Upper lobe of left lung (tissue), 6 donors: ENCODE results near the gene COG5. TPM values are rescaled to one million over a fixed set of nuclear protein-coding genes. Genes with fewer than 3 reads are reported as not detected.

Source experiments
- ATAC-seq, 2 donors: fragments of 200-7000 bp; cut with Tn5 transposase; one replicate each; pipeline ENCODE4 v1.9.1; 2022; ENCODE audit warnings: mild to moderate bottlenecking in 2 of 2, moderate library complexity in 2 of 2; ENCODE audit not compliant: low FRiP score in 2 of 2
- DNase-seq, 2 donors: peaks; one replicate each; pipeline ENCODE4 v3.0.0-alpha.2; 2019 to 2020
- H3K27ac ChIP-seq, 4 donors: fragments of 200-600 bp; sonication (generic); one replicate each; pipeline ENCODE4 v1.5.1; 2016 to 2019
- H3K27me3 ChIP-seq, 4 donors: fragments of 200-600 bp; sonication (generic); one replicate each; pipeline ENCODE4 v1.5.1; 2017 to 2019
- H3K36me3 ChIP-seq, 4 donors: fragments of 200-600 bp; sonication (generic); one replicate each; pipeline ENCODE4 v1.5.1; 2016 to 2019
- H3K4me1 ChIP-seq, 4 donors: fragments of 200-600 bp; sonication (generic); one replicate each; pipeline ENCODE4 v1.5.1; 2018 to 2019
- H3K4me3 ChIP-seq, 4 donors: fragments of 200-600 bp; sonication (generic); one replicate each; pipeline ENCODE4 v1.5.1; 2017 to 2019; ENCODE audit warnings: mild to moderate bottlenecking in 2 of 4, moderate library complexity in 1 of 4
- H3K9me3 ChIP-seq, 4 donors: fragments of 200-600 bp; sonication (generic); one replicate each; pipeline ENCODE4 v1.5.1; 2018 to 2019
- CTCF ChIP-seq, 6 experiments: fragments of 450-650 bp in 4 of 6; fragments of 200-600 bp in 2 of 6; sonication (generic) in 2 of 6; IDR thresholded peaks; one replicate each; pipeline ENCODE4 v1.5.1; 2016 to 2019; ENCODE audit warnings: antibody characterized with exemption in 6 of 6
- EP300 ChIP-seq, 4 donors: sonication (generic); formaldehyde crosslinking; IDR thresholded peaks; one replicate each; pipeline ENCODE4 v1.5.1; 2017; ENCODE audit warnings: antibody characterized with exemption in 4 of 4, control low read depth in 2 of 4
- POLR2A ChIP-seq, 4 donors: fragments of 450-650 bp; IDR thresholded peaks; one replicate each; pipeline ENCODE4 v1.5.1; 2016 to 2017; ENCODE audit warnings: antibody characterized with exemption in 4 of 4, mild to moderate bottlenecking in 2 of 4
- POLR2AphosphoS5 ChIP-seq, 2 donors: sonication (generic); formaldehyde crosslinking; IDR thresholded peaks; one replicate each; pipeline ENCODE4 v1.5.1; 2017; ENCODE audit warnings: antibody characterized with exemption in 2 of 2
- WGBS, 2 donors: methylation state at CpG; one replicate each; pipeline ENCODE4 v1.1.5; 2017 to 2018; 5-methylcytosine and 5-hydroxymethylcytosine counted together
- total RNA-seq, 6 donors: library from RNA; depleted of rRNA in 4 of 6; stranded (reverse); fragments of >200 nt in 4 of 6; gene quantifications; one replicate each; pipeline versions ENCODE4 v1.1.0 to v1.2.1, GENCODE V29; 2016 to 2021
- donor health status: DM: no; HTN: no; CAD: no; lungs with moderate emphysema.
- donor health status: DM: no; HTN: yes; CAD: no; lungs with severe emphysema.

COG5 gene
- total RNA-seq, 6 donors from 2014 or later, result 31.6 to 88.0 (median 50.5) TPM

- peak overlapping the region in 3 of 4 donors; percentile 92 to 99 (median 94) for H3K27ac ChIP-seq
- DNase-seq (no peak), ATAC-seq (no peak)
- no peaks in the 10 kb centered on the region for H3K9me3 ChIP-seq
- H3K4me1 ChIP-seq, result peaks cover 9 to 31% (median 27%) of the 10 kb centered on the region in 4 donors
- peak overlapping the region in 3 of 4 donors; percentile 65 to 86 (median 73) for H3K4me3 ChIP-seq
- TF ChIP-seq POLR2A (IDR thresholded peaks at IDR 0.05) (no peak), CTCF (IDR thresholded peaks at IDR 0.05) (no peak), POLR2AphosphoS5 (IDR thresholded peaks at IDR 0.05) (no peak), EP300 (IDR thresholded peaks at IDR 0.05) (no peak)
- peaks cover 0 to 18% (median 6%) of the 10 kb centered on the region in 4 donors for H3K36me3 ChIP-seq
- no peaks in the 10 kb centered on the region for H3K27me3 ChIP-seq
- WGBS, 2 donors, result 46 to 57% methylated on average over 5 of the region's 5 CpGs
Observed at GRCh38 chr7:107581387-107582013, 17.8 kb upstream of the COG5 start.

DNA sequence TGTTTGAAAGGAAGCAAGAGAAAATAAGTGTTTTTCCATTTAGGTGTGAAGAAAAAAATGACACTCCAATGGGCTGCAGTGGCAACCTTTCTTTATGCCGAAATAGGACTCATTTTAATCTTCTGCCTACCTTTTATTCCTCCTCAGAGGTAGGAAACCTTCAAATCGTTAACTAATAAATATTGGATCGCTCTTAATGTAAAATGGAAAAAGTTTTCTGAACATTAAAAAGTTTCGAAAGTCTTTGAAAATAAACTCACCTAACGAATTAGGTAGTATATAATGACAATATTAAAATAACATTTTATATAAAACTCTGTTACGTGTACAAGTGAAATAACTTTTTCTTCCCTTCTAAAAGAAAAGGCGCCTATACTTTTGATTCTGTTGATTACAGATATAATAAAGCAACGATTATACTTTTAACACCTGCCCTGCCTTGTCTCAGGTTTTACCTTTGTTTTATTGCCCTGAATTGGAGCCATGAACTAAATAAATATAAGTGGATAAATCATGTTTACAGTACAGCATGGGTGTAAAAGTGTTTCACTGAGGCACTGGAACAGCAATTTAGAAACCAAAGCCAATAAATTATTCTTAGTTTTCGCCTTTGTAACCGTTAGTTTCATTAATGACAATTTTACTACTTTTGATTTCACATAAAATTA, 17.1 kb upstream of the COG5 start:
- no peaks in the 10 kb centered on the region for H3K9me3 ChIP-seq
- ATAC-seq (no peak), DNase-seq (no peak)
- H3K27ac ChIP-seq, result peak overlapping the region; percentile 92 to 99 (median 95)
- 36 to 38% methylated on average over 10 of the region's 10 CpGs for WGBS, 2 donors
- no peak for TF ChIP-seq POLR2AphosphoS5 (IDR thresholded peaks at IDR 0.05)
- no peak for TF ChIP-seq EP300 (IDR thresholded peaks at IDR 0.05)
- TF ChIP-seq POLR2A (IDR thresholded peaks at IDR 0.05), result no peak
- TF ChIP-seq CTCF (IDR thresholded peaks at IDR 0.05), result no peak
- peaks cover 0 to 18% (median 5%) of the 10 kb centered on the region in 4 donors for H3K36me3 ChIP-seq
- H3K4me3 ChIP-seq, result peak overlapping the region; percentile 65 to 86 (median 76)
- peaks cover 9 to 31% (median 27%) of the 10 kb centered on the region in 4 donors for H3K4me1 ChIP-seq
- no peaks in the 10 kb centered on the region for H3K27me3 ChIP-seq

GRCh38 chr7:107579885-107580715, 16.4 kb upstream of the COG5 start, which contains the start of gene BCAP29:
Gene BCAP29 (plus strand): TSS chr7:107580246. CDS start chr7:107580773, 527 bp downstream.
- Histone ChIP-seq H3K36me3 (peaks cover 0 to 10% (median under 1%) of the 10 kb centered on the region in 4 donors), H3K9me3 (no peaks in the 10 kb centered on the region), H3K27me3 (no peaks in the 10 kb centered on the region), H3K4me3 (peak within 1 kb of the TSS; percentile 65 to 86 (median 76)), H3K27ac (peak within 1 kb of the TSS; percentile 92 to 99 (median 95)), H3K4me1 (peaks cover 9 to 31% (median 27%) of the 10 kb centered on the region in 4 donors)
- DNase-seq (peak; percentile 78 to 95), ATAC-seq (peak; percentile 96 to 99)
- TF ChIP-seq POLR2A (IDR thresholded peaks at IDR 0.05) (peak in 3 of 4 donors; percentile 80 to 95 (median 95)), CTCF (IDR thresholded peaks at IDR 0.05) (peak in 4 of 6 experiments; percentile 8 to 52 (median 32)), POLR2AphosphoS5 (IDR thresholded peaks at IDR 0.05) (peak in 1 of 2 donors; percentile 71), EP300 (IDR thresholded peaks at IDR 0.05) (no peak)
- 0 to 1% methylated on average over 33 to 69 of the region's 89 CpGs for WGBS, 2 donors

GRCh38 chr7:107579554-107579884, 15.8 kb upstream of the COG5 start:
- WGBS, 2 donors, result 3% methylated on average over 9 of the region's 9 CpGs
- H3K36me3 ChIP-seq, result peaks cover 0 to 5% (median 2%) of the 10 kb centered on the region in 4 donors
- no peaks in the 10 kb centered on the region for H3K9me3 ChIP-seq
- DNase-seq (no peak), ATAC-seq (peak in 1 of 2 donors; percentile 30)
- peak overlapping the region; percentile 92 to 99 (median 95) for H3K27ac ChIP-seq
- no peaks in the 10 kb centered on the region for H3K27me3 ChIP-seq
- H3K4me3 ChIP-seq, result peak overlapping the region; percentile 65 to 86 (median 76)
- peaks cover 9 to 31% (median 27%) of the 10 kb centered on the region in 4 donors for H3K4me1 ChIP-seq
- TF ChIP-seq POLR2A (IDR thresholded peaks at IDR 0.05), result no peak
- TF ChIP-seq CTCF (IDR thresholded peaks at IDR 0.05), result no peak
- no peak for TF ChIP-seq POLR2AphosphoS5 (IDR thresholded peaks at IDR 0.05)
- no peak for TF ChIP-seq EP300 (IDR thresholded peaks at IDR 0.05)
